ENCODE results near the gene ZCCHC7. TPM values are rescaled to one million over a fixed set of nuclear protein-coding genes. Genes with fewer than 3 reads are reported as not detected.
A peak's percentile ranks its signal among the peaks of the same experiment; 100 is the strongest.

ZCCHC7 gene
- total and polyA plus RNA-seq, 9 of the 15 experiments (the other 6 are each of a cell fraction or from before 2014, with no cell fraction given) = 34.1 to 68.9 (median 48.8) TPM

GRCh38 chr9:37200433-37201005 lies 80.1 kb downstream of the ZCCHC7 start (continued):
- TF ChIP-seq PBX2 (CRISPR knock-in tag; IDR thresholded peaks at IDR 0.05; ENCODE audit: low read depth) (no peak), PBX2 (tag; conservative IDR thresholded peaks at IDR 0.05; ENCODE audit: low read depth) (peak; percentile 27; the same call in 1 of the 2 replicates), FOSL1 (tag; conservative IDR thresholded peaks at IDR 0.05) (peak; percentile 98), AFF4 (CRISPR knock-in tag; IDR thresholded peaks at IDR 0.05) (0 out of 2 replicates have a peak, but pooled peaks have one; percentile 57), ZNF766 (CRISPR knock-in tag; conservative IDR thresholded peaks at IDR 0.05) (peak; percentile 54; the same call in 1 of the 2 replicates), CHAMP1 (IDR thresholded peaks at IDR 0.05) (peak; percentile 67), ZBTB8A (IDR thresholded peaks at IDR 0.05; ENCODE audit: partially characterized antibody) (peak; percentile 4), FOXM1 (IDR thresholded peaks at IDR 0.05; ENCODE audit: low read depth) (no peak), FOXM1 (CRISPR knock-in tag; IDR thresholded peaks at IDR 0.05; ENCODE audit: low read depth) (no peak), SOX6 (IDR thresholded peaks at IDR 0.05) (no peak), CTCF (IDR thresholded peaks at IDR 0.05 in 2 of 3, conservative IDR thresholded peaks at IDR 0.05 in 1 of 3; ENCODE audit: insufficient read depth in 2 of 3, low read depth in 1 of 3, low read length in 3 of 3) (no peak), SFPQ (IDR thresholded peaks at IDR 0.05; ENCODE audit: low read depth, low read length) (no peak), KLF6 (CRISPR knock-in tag; IDR thresholded peaks at IDR 0.05; ENCODE audit: borderline replicate concordance) (peak; percentile 36; the same call in 1 of the 2 replicates), TEAD2 (tag; IDR thresholded peaks at IDR 0.05) (peak; percentile 32; the same call in 1 of the 2 replicates)
